Thyroid gland (tissue), 4 donors: Measurements from ENCODE around the gene PREX1. TPM values are rescaled to one million over a fixed set of nuclear protein-coding genes. Genes with fewer than 3 reads are reported as not detected.

Source experiments
- DNase-seq, 2 donors: peaks; one replicate each; pipeline ENCODE4 v3.0.0-alpha.2; 2019
- H3K27ac ChIP-seq, 3 donors: fragments of 200-600 bp; sonication (generic); 1 replicate in 2 of 3; 2 replicates in 1 of 3; pipeline ENCODE4 v1.5.1; 2016 to 2019; ENCODE audit warnings: mild to moderate bottlenecking in 1 of 3, moderate library complexity in 1 of 3
- H3K27me3 ChIP-seq: fragments of 200-600 bp; sonication (generic); one replicate; pipeline ENCODE4 v1.5.1; 2019
- H3K36me3 ChIP-seq, 2 donors: fragments of 200-600 bp; sonication (generic); one replicate each; pipeline ENCODE4 v1.5.1; 2016 to 2019
- H3K4me1 ChIP-seq, 2 donors: fragments of 200-600 bp; sonication (generic); one replicate each; pipeline ENCODE4 v1.5.1; 2017 to 2019
- H3K4me3 ChIP-seq, 3 donors: fragments of 200-600 bp; sonication (generic); replicated peaks in 1 of 3; 1 replicate in 2 of 3; 2 replicates in 1 of 3; pipeline ENCODE4 v1.5.1; 2016; ENCODE audit warnings: mild to moderate bottlenecking in 1 of 3
- H3K9me3 ChIP-seq: fragments of 200-600 bp; sonication (generic); one replicate; pipeline ENCODE4 v1.5.1; 2017
- POLR2A ChIP-seq, 2 donors: fragments of 450-650 bp; IDR thresholded peaks; one replicate each; pipeline ENCODE4 v1.6.1; 2017; ENCODE audit warnings: antibody characterized with exemption in 2 of 2, mild to moderate bottlenecking in 2 of 2, moderate library complexity in 1 of 2
- WGBS, 2 donors: methylation state at CpG; one replicate each; pipeline ENCODE4 v1.1.5; 2017; 5-methylcytosine and 5-hydroxymethylcytosine counted together
- intact Hi-C: fragments of 100-400 bp; cut with DNase I; formaldehyde crosslinking; loops from one replicate; pipeline ENCODE4 v1.15.1; 2023
- total RNA-seq, 4 donors: library from RNA; depleted of rRNA; stranded (reverse); fragments of >200 nt; gene quantifications; one replicate each; pipeline ENCODE4 v1.2.3, GENCODE V29; 2016
- TF ChIP-seq, protein P1 (sequence below), 6 experiments: fragments of 200-600 bp in 3 of 6; fragments of 450-650 bp in 3 of 6; sonication (generic) in 3 of 6; IDR thresholded peaks; one replicate each; pipeline ENCODE4 v1.5.1; 2016 to 2019; ENCODE audit warnings: antibody characterized with exemption in 6 of 6, mild to moderate bottlenecking in 2 of 6, inconsistent platforms in 1 of 6, moderate library complexity in 1 of 6

The PREX1 gene
- total RNA-seq, 4 donors from 2014 or later: 10.2 to 42.7 (median 18.7) TPM

DNA sequence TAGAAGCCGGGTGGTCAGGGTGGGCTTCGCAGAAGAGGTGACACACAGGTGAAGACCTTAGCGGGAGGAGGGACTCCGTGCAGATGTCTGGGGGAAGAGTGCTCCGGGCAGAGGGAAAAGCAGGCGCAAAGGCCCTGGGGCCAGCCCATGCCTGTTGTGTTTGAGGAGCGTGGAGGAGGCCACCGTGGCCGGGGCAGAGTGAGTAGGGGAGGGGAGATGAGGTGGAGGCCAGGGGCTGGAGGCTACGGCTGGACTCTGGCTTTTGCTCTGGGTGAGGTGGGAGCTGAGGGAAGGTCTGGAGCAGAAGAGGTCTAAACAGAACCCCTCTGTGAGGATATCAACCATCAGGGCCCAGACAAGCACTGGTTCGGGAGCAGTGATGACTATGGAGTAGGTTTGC is 244.0 kb downstream of the PREX1 start:
- intact Hi-C loops: no loop called here
- no peak overlapping the region for H3K27ac ChIP-seq
- no peaks in the 10 kb centered on the region for H3K4me1 ChIP-seq
- H3K27me3 ChIP-seq: no peaks in the 10 kb centered on the region
- no peaks in the 10 kb centered on the region for H3K36me3 ChIP-seq
- DNase-seq: no peak
- TF ChIP-seq POLR2A (IDR thresholded peaks at IDR 0.05): no peak
- TF ChIP-seq, protein P1, sequence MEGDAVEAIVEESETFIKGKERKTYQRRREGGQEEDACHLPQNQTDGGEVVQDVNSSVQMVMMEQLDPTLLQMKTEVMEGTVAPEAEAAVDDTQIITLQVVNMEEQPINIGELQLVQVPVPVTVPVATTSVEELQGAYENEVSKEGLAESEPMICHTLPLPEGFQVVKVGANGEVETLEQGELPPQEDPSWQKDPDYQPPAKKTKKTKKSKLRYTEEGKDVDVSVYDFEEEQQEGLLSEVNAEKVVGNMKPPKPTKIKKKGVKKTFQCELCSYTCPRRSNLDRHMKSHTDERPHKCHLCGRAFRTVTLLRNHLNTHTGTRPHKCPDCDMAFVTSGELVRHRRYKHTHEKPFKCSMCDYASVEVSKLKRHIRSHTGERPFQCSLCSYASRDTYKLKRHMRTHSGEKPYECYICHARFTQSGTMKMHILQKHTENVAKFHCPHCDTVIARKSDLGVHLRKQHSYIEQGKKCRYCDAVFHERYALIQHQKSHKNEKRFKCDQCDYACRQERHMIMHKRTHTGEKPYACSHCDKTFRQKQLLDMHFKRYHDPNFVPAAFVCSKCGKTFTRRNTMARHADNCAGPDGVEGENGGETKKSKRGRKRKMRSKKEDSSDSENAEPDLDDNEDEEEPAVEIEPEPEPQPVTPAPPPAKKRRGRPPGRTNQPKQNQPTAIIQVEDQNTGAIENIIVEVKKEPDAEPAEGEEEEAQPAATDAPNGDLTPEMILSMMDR (IDR thresholded peaks at IDR 0.05): no peak
- no peaks in the 10 kb centered on the region for H3K9me3 ChIP-seq
- H3K4me3 ChIP-seq: no peak overlapping the region
- WGBS, 2 donors: 82 to 87% methylated on average over 11 of the region's 11 CpGs

DNA sequence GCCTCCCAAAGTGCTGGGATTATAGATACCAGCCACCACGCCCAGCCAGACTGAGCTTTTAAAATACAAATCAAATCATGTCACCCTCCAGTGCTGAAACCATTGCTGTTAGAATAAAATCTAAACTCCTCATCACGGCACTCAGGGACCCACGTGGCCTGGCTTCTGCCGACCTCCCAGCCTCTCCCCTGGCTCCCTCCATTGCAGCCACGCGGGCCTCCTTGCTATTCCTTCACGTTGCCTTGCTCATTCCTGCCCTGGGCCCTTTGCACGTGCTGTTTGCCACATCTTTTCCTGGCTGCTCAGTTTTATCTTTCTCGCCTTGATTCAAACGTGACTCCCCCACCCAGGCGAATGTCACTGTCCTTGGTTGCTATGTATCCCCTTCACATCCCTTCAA is 244.6 kb downstream of the PREX1 start:
- no peak for DNase-seq
- Histone ChIP-seq H3K27ac (no peak overlapping the region), H3K4me1 (no peaks in the 10 kb centered on the region), H3K36me3 (no peaks in the 10 kb centered on the region), H3K4me3 (no peak overlapping the region), H3K9me3 (no peaks in the 10 kb centered on the region), H3K27me3 (no peaks in the 10 kb centered on the region)
- intact Hi-C loops: no loop called here
- WGBS, 2 donors: 88 to 89% methylated on average over 11 of the region's 11 CpGs
- no peak for TF ChIP-seq POLR2A (IDR thresholded peaks at IDR 0.05)
- TF ChIP-seq, protein P1 (IDR thresholded peaks at IDR 0.05): no peak

DNA sequence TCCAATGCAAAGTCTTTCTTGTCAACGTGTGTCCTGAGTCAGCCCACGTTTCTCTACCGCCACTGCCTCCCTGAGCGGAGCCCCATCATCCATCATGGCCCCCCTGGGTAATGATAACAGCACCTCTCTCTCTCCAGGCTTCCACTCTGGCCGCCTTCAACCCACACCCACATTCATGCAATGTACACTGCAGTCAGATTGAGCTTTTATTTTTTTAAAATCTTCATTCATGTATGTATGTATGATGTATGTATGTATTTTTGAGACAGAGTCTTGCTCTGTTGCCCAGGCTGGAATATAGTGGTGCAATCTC is 245.2 kb downstream of the PREX1 start:
- no peak for DNase-seq

DNA sequence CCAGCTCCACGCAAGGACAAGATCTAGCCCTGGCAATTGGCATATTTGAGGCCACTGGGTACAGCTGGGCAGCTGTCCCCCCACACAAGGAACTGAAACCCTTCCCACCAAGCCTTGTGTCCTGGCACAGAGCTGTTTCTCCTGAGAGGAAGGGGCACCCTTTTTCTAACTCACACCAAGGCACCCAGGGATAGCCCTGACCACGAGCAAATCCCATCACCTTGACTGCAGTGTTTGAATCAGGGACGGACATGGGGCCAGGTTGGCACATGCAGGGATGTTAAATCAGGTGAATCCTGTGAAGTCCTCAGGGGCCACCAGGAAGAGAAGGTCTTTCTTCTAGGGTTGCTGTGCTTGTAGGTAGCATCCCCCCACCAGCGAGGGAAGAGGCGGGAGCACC is 246.6 kb downstream of the PREX1 start:
- 81 to 84% methylated on average over 5 of the region's 5 CpGs for WGBS, 2 donors
- H3K27me3 ChIP-seq: no peaks in the 10 kb centered on the region
- no peaks in the 10 kb centered on the region for H3K4me1 ChIP-seq
- no peaks in the 10 kb centered on the region for H3K36me3 ChIP-seq
- H3K9me3 ChIP-seq: no peaks in the 10 kb centered on the region
- intact Hi-C loops: no loop called here
- H3K27ac ChIP-seq: no peak overlapping the region
- H3K4me3 ChIP-seq: no peak overlapping the region
- DNase-seq: no peak
- TF ChIP-seq, protein P1 (IDR thresholded peaks at IDR 0.05): no peak
- no peak for TF ChIP-seq POLR2A (IDR thresholded peaks at IDR 0.05)

More for the DNA sequence above, 245.2 kb downstream of the PREX1 start:
- WGBS, 2 donors: 41 to 51% methylated on average over 5 of the region's 5 CpGs
- TF ChIP-seq, protein P1 (IDR thresholded peaks at IDR 0.05): no peak
- no peak for TF ChIP-seq POLR2A (IDR thresholded peaks at IDR 0.05)
- no peaks in the 10 kb centered on the region for H3K9me3 ChIP-seq
- H3K36me3 ChIP-seq: no peaks in the 10 kb centered on the region
- H3K4me3 ChIP-seq: no peak overlapping the region
- H3K4me1 ChIP-seq: no peaks in the 10 kb centered on the region
- H3K27me3 ChIP-seq: no peaks in the 10 kb centered on the region
- intact Hi-C loops: no loop called here
- no peak overlapping the region for H3K27ac ChIP-seq

DNA sequence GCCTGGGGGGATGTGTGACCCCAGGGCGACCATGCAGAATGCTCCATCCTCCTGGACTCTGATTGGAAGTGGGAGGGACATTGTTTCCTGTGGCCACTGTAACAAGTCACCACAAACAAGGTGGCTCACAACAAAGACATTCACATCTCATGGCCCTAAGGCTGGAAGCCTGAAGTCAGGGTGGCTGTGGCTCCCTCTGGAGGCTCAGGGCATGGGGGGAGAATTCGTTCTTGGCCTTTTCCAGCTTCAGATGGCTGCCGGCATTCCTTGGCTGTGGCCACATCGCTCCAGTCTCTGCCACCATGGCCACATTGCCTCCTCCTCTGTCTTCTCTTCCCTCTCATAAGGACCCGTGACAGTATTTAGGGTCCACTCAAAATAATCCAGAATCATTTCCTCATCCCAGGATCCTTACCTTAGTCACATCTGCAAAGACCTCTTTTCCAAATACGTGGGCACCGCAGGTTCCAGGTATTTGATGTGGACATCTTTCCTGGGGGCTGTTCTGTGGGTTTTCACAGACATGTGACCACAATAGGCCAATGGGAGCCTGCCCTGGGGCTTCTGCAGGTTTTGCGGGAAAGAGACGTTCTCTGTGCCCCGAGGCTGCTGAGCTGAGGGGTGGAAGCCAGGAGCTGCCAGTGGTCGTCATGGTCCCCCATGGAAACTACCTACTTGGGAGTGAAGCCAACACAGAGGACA is 249.3 kb downstream of the PREX1 start:
- no peaks in the 10 kb centered on the region for H3K36me3 ChIP-seq
- DNase-seq: no peak
- no peak overlapping the region for H3K27ac ChIP-seq
- H3K4me3 ChIP-seq: no peak overlapping the region
- H3K27me3 ChIP-seq: no peaks in the 10 kb centered on the region
- TF ChIP-seq, protein P1 (IDR thresholded peaks at IDR 0.05): no peak
- TF ChIP-seq POLR2A (IDR thresholded peaks at IDR 0.05): no peak
- no peaks in the 10 kb centered on the region for H3K4me1 ChIP-seq
- intact Hi-C loops: no loop called here
- no peaks in the 10 kb centered on the region for H3K9me3 ChIP-seq
- WGBS, 2 donors: 84 to 91% methylated on average over 10 to 11 of the region's 11 CpGs
